GM23338 (cell line): Measurements from ENCODE around the gene HSD3B7. TPM values are rescaled to one million over a fixed set of nuclear protein-coding genes. Genes with fewer than 3 reads are reported as not detected.

Experiments used
- ATAC-seq: fragments of 200-7000 bp; cut with Tn5 transposase; 3 replicates; pipeline ENCODE4 v1.9.1; 2020
- DNase-seq: peaks from one replicate; pipeline ENCODE4 v3.0.0-alpha.2; 2015; ENCODE audit warnings: low spot score
- H2AFZ ChIP-seq: fragments of 200-600 bp; sonication (generic); 2 replicates; pipeline ENCODE4 v1.8.0; 2016; ENCODE audit warnings: antibody characterized with exemption, mild to moderate bottlenecking, moderate library complexity
- H3F3A ChIP-seq: fragments of 200-600 bp; sonication (generic); replicated peaks from 2 replicates; pipeline ENCODE4 v1.8.0; 2017; ENCODE audit warnings: antibody characterized with exemption, mixed run types, low read depth
- H3K27ac ChIP-seq: fragments of 200-600 bp; sonication (generic); 2 replicates; pipeline ENCODE4 v1.6.1; 2016; ENCODE audit warnings: low read depth
- H3K27me3 ChIP-seq: fragments of 200-600 bp; sonication (generic); 2 replicates; pipeline ENCODE4 v1.8.0; 2016; ENCODE audit warnings: mild to moderate bottlenecking, mixed run types, moderate library complexity; ENCODE audit not compliant: insufficient read depth
- H3K36me3 ChIP-seq: fragments of 200-600 bp; sonication (generic); 2 replicates; pipeline ENCODE4 v1.8.0; 2016; ENCODE audit warnings: mild to moderate bottlenecking; ENCODE audit not compliant: insufficient read depth
- H3K4me1 ChIP-seq: fragments of 200-600 bp; sonication (generic); 2 replicates; pipeline ENCODE4 v1.8.0; 2016; ENCODE audit warnings: mild to moderate bottlenecking, moderate library complexity; ENCODE audit not compliant: insufficient read depth
- H3K4me2 ChIP-seq: fragments of 200-600 bp; sonication (generic); 2 replicates; pipeline ENCODE4 v1.7.1; 2017; ENCODE audit warnings: mixed run types
- H3K4me3 ChIP-seq: fragments of 200-600 bp; sonication (generic); 2 replicates; pipeline ENCODE4 v1.6.1; 2016; ENCODE audit warnings: mixed run types
- H3K79me2 ChIP-seq: fragments of 200-600 bp; sonication (generic); replicated peaks from 2 replicates; pipeline ENCODE4 v1.8.0; 2017; ENCODE audit warnings: mild to moderate bottlenecking; ENCODE audit not compliant: insufficient read depth
- H3K9me2 ChIP-seq: fragments of 200-600 bp; sonication (generic); 2 replicates; pipeline ENCODE4 v1.8.0; 2017; ENCODE audit not compliant: insufficient read depth
- H4K20me1 ChIP-seq: fragments of 200-600 bp; sonication (generic); replicated peaks from 2 replicates; pipeline ENCODE4 v1.8.0; 2017; ENCODE audit warnings: mild to moderate bottlenecking; ENCODE audit not compliant: insufficient read depth
- H3K27ac Mint-ChIP-seq: 2 replicates; pipeline ENCODE4 v1.8.0; 2020; ENCODE audit warnings: inconsistent platforms, mild to moderate bottlenecking, moderate library complexity, mixed read lengths
- H3K27me3 Mint-ChIP-seq: 3 replicates; pipeline ENCODE4 v1.8.0; 2022; ENCODE audit warnings: low read depth, mild to moderate bottlenecking, moderate library complexity, mixed read lengths, inconsistent platforms; ENCODE audit not compliant: insufficient read depth, poor library complexity
- H3K36me3 Mint-ChIP-seq: 3 replicates; pipeline ENCODE4 v1.8.0; 2021; ENCODE audit warnings: low read depth, mild to moderate bottlenecking, inconsistent platforms, moderate library complexity, mixed read lengths
- H3K4me1 Mint-ChIP-seq: 3 replicates; pipeline ENCODE4 v1.8.0; 2020; ENCODE audit warnings: mild to moderate bottlenecking, inconsistent platforms, mixed read lengths
- H3K4me3 Mint-ChIP-seq: 3 replicates; pipeline ENCODE4 v1.8.0; 2021; ENCODE audit warnings: moderate library complexity, mild to moderate bottlenecking, inconsistent platforms, mixed read lengths
- H3K9me3 Mint-ChIP-seq: 3 replicates; pipeline ENCODE4 v1.8.0; 2020; ENCODE audit warnings: moderate library complexity, mild to moderate bottlenecking, inconsistent platforms, mixed read lengths
- CREB1 ChIP-seq: fragments of 250-450 bp; sonication (Bioruptor Pico); IDR thresholded peaks from 2 replicates; pipeline ENCODE4 v1.5.0; 2020; ENCODE audit warnings: low read depth, mild to moderate bottlenecking, moderate library complexity
- JUNB ChIP-seq: IDR thresholded peaks from one replicate; pipeline ENCODE4 v1.6.1; 2016; ENCODE audit warnings: antibody characterized with exemption; ENCODE audit not compliant: unreplicated experiment
- NANOG ChIP-seq: IDR thresholded peaks from 2 replicates; pipeline ENCODE4 v1.6.1; 2016; ENCODE audit warnings: antibody characterized with exemption, borderline replicate concordance
- POLR2AphosphoS5 ChIP-seq: IDR thresholded peaks from 2 replicates; pipeline ENCODE4 v1.6.1; 2016; ENCODE audit warnings: antibody characterized with exemption, low read depth
- ZNF114 ChIP-seq: fragments of 250-450 bp; sonication (Bioruptor Pico); IDR thresholded peaks from 2 replicates; pipeline ENCODE4 v1.5.0; 2020; ENCODE audit warnings: mild to moderate bottlenecking, moderate library complexity
- polyA plus RNA-seq: library from polyadenylated mRNA; unstranded; fragments of >200 nt; fragmentation: Nextera tagmentation; extraction: Ambion mirVana; gene quantifications from 2 replicates; pipeline ENCODE4 v1.2.1, GENCODE V29; 2016
- total RNA-seq: library from RNA; depleted of rRNA; stranded (reverse); fragments of >200 nt; shearing (Covaris generic); gene quantifications from 2 replicates; pipeline ENCODE4 v1.2.3, GENCODE V29; 2014
- TF ChIP-seq, protein P1 (sequence below), 2 experiments: fragments of 200-600 bp in 1 of 2; sonication (generic) in 1 of 2; conservative IDR thresholded peaks; 2 replicates each; pipeline versions ENCODE4 v1.5.1 to v1.6.1; 2016 to 2017; ENCODE audit warnings: antibody characterized with exemption in 2 of 2, low read depth in 2 of 2, mild to moderate bottlenecking in 2 of 2, moderate library complexity in 1 of 2
- TF ChIP-seq, protein P2 (sequence below): IDR thresholded peaks from 2 replicates; pipeline ENCODE4 v1.6.1; 2016; ENCODE audit warnings: antibody characterized with exemption
- TF ChIP-seq, protein P3 (sequence below): IDR thresholded peaks from one replicate; pipeline ENCODE4 v1.6.1; 2018; ENCODE audit warnings: antibody characterized with exemption; ENCODE audit not compliant: unreplicated experiment

HSD3B7 gene
- total and polyA plus RNA-seq, 2 experiments from 2014 or later: 4.3 to 12.2 TPM

DNA sequence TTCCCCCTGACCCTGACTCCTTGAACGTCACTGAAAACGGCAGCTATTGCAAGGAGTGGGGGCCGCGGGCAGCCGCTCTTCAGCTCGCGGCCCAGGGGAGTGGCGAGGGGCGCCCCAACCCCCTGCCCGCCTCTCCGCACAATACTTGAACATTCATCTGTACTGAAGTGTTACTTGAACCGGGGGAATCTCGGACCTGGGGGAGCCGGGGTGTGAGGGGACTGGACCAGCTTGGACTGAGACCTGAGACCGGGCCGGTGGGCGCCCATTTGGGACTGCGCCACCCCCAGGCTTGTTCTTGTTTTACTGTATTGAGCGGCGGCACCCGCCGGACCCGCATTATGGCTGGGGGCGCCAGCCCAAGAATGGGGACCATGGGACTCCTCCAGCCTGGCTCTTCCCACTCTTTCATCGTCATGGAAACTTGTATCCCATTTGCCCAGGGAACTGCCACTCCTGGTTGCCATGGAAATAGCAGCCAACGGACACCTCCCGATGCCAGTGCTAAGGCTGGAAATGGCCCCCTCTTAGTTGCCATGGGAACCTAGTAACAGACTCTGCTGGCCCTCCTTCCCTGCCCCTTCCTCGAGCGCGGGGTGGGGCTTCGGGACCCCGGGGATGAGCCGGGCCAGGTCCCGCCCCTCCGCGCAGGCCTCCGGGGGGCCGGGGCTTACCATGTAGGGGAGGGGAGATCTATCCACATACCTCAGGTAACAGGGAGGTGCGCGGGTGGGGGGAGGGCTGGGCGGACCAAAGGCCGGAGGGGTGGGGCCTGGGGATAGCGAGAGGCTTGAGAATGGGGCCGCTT, 36.9 kb upstream of the HSD3B7 start:
- H3K9me2 ChIP-seq: no peaks in the 10 kb centered on the region
- peaks cover 7% of the 10 kb centered on the region; the same call in 1 of the 2 replicates for H3K4me1 ChIP-seq
- peak; percentile 74 for ATAC-seq
- H3F3A ChIP-seq: peaks cover 18% of the 10 kb centered on the region
- TF ChIP-seq ZNF114 (CRISPR knock-in tag) (no peak), NANOG (no peak), CREB1 (CRISPR knock-in tag) (peak; percentile 84), JUNB (no peak), POLR2AphosphoS5 (peak; percentile 31)
- TF ChIP-seq, protein P1, sequence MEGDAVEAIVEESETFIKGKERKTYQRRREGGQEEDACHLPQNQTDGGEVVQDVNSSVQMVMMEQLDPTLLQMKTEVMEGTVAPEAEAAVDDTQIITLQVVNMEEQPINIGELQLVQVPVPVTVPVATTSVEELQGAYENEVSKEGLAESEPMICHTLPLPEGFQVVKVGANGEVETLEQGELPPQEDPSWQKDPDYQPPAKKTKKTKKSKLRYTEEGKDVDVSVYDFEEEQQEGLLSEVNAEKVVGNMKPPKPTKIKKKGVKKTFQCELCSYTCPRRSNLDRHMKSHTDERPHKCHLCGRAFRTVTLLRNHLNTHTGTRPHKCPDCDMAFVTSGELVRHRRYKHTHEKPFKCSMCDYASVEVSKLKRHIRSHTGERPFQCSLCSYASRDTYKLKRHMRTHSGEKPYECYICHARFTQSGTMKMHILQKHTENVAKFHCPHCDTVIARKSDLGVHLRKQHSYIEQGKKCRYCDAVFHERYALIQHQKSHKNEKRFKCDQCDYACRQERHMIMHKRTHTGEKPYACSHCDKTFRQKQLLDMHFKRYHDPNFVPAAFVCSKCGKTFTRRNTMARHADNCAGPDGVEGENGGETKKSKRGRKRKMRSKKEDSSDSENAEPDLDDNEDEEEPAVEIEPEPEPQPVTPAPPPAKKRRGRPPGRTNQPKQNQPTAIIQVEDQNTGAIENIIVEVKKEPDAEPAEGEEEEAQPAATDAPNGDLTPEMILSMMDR (conservative IDR thresholded peaks at IDR 0.05; ENCODE audit: low read depth in 2 of 2): peak in 1 of 2 experiments; percentile 17; a peak in 1 of 4 replicates
- TF ChIP-seq, protein P2, sequence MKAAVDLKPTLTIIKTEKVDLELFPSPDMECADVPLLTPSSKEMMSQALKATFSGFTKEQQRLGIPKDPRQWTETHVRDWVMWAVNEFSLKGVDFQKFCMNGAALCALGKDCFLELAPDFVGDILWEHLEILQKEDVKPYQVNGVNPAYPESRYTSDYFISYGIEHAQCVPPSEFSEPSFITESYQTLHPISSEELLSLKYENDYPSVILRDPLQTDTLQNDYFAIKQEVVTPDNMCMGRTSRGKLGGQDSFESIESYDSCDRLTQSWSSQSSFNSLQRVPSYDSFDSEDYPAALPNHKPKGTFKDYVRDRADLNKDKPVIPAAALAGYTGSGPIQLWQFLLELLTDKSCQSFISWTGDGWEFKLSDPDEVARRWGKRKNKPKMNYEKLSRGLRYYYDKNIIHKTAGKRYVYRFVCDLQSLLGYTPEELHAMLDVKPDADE: 0 out of 2 replicates have a peak, but pooled peaks have one; percentile 26
- Mint-ChIP-seq H3K4me3 (peak overlapping the region; percentile 88), H3K4me1 (peaks cover 28% of the 10 kb centered on the region), H3K27me3 (peaks cover 19% of the 10 kb centered on the region), H3K27ac (peak overlapping the region; percentile 99), H3K36me3 (peaks cover 27% of the 10 kb centered on the region), H3K9me3 (no peaks in the 10 kb centered on the region)
- H3K79me2 ChIP-seq: peaks cover 10% of the 10 kb centered on the region; the same call in 1 of the 2 replicates
- no peak overlapping the region for H2AFZ ChIP-seq
- peaks cover 9% of the 10 kb centered on the region for H4K20me1 ChIP-seq
- H3K27ac ChIP-seq: peak overlapping the region; percentile 100
- peaks cover 12% of the 10 kb centered on the region for H3K36me3 ChIP-seq
- no peaks in the 10 kb centered on the region for H3K27me3 ChIP-seq
- H3K4me2 ChIP-seq: peak overlapping the region; percentile 98
- peak; percentile 100 for DNase-seq
- H3K4me3 ChIP-seq: peak overlapping the region; percentile 92

DNA sequence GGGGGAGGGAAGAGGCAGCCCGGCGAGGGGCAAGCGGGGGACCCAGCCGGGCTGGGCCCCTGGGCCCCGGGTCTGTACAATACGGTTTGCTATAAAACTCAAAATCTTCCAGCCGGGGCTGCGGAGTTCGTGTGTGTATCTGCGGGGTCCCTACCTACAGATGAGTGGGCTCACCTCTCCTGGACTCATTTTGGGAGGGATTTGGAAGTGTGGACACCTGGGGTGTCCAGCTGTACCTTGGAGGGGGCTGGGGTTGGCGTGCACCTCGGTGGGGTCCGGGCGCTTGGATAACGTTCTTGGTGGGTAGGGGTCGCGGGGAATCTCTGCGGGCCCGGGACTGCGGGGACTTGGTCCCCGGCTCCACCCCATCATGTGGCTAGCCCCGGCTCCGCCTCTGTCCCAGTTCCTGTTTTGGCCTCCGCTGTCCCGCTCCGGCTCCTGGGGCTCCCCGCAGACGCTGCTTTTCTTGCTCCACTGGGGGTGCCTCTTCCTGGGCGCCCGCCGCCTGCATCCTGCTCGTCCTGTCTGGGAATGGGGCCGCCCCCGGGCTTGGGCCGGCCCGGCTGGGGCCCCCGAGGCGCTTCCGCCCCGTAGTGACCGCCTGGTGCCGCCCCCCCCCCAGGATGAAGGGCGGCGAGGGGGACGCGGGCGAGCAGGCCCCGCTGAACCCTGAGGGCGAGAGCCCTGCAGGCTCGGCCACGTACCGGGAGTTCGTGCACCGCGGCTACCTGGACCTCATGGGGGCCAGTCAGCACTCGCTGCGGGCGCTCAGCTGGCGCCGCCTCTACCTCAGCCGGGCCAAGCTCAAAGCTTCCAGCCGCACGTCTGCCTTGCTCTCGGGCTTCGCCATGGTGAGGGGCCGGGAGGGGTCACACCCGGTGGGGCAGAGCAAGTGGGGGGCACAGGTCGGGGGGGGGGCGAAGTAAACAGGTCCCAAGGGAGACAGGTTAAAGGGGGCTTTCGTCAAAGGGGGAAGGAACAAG, 36.0 kb upstream of the HSD3B7 start, which contains the start of gene ORAI3:
Gene ORAI3, plus strand, starts transcription at position 402 of the 983 bp plus-strand sequence. Its CDS starts 222 bp downstream, at position 624.
- Histone ChIP-seq H3K27ac (peak within 1 kb of the TSS; percentile 100), H3K27me3 (no peaks in the 10 kb centered on the region), H2AFZ (no peak within 1 kb of the TSS; the same call in 1 of the 2 replicates), H3F3A (peaks cover 18% of the 10 kb centered on the region), H4K20me1 (peaks cover 12% of the 10 kb centered on the region), H3K4me3 (peak within 1 kb of the TSS; percentile 92), H3K9me2 (no peaks in the 10 kb centered on the region), H3K4me2 (peak within 1 kb of the TSS; percentile 98), H3K4me1 (peaks cover 7% of the 10 kb centered on the region; the same call in 1 of the 2 replicates), H3K36me3 (peaks cover 7% of the 10 kb centered on the region), H3K79me2 (0 out of 2 replicates have a peak, but pooled peaks cover 6% of the 10 kb centered on the region)
- Mint-ChIP-seq H3K9me3 (no peaks in the 10 kb centered on the region), H3K4me1 (peaks cover 33% of the 10 kb centered on the region), H3K27me3 (peaks cover 23% of the 10 kb centered on the region), H3K4me3 (peak within 1 kb of the TSS; percentile 88), H3K36me3 (peaks cover 22% of the 10 kb centered on the region), H3K27ac (peak within 1 kb of the TSS; percentile 99)
- ATAC-seq (peak; percentile 38), DNase-seq (peak; percentile 87)
- no peak for TF ChIP-seq NANOG
- TF ChIP-seq, protein P3, sequence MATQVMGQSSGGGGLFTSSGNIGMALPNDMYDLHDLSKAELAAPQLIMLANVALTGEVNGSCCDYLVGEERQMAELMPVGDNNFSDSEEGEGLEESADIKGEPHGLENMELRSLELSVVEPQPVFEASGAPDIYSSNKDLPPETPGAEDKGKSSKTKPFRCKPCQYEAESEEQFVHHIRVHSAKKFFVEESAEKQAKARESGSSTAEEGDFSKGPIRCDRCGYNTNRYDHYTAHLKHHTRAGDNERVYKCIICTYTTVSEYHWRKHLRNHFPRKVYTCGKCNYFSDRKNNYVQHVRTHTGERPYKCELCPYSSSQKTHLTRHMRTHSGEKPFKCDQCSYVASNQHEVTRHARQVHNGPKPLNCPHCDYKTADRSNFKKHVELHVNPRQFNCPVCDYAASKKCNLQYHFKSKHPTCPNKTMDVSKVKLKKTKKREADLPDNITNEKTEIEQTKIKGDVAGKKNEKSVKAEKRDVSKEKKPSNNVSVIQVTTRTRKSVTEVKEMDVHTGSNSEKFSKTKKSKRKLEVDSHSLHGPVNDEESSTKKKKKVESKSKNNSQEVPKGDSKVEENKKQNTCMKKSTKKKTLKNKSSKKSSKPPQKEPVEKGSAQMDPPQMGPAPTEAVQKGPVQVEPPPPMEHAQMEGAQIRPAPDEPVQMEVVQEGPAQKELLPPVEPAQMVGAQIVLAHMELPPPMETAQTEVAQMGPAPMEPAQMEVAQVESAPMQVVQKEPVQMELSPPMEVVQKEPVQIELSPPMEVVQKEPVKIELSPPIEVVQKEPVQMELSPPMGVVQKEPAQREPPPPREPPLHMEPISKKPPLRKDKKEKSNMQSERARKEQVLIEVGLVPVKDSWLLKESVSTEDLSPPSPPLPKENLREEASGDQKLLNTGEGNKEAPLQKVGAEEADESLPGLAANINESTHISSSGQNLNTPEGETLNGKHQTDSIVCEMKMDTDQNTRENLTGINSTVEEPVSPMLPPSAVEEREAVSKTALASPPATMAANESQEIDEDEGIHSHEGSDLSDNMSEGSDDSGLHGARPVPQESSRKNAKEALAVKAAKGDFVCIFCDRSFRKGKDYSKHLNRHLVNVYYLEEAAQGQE: no peak
